Spleen (tissue), 7 donors: Measurements from ENCODE around the gene GEMIN4.

ENCODE experiments used
- POLR2A ChIP-seq, 3 donors: fragments of 450-650 bp; IDR thresholded peaks; one replicate each; pipeline ENCODE4 v1.5.1; 2017; ENCODE audit warnings: antibody characterized with exemption in 3 of 3, mild to moderate bottlenecking in 1 of 3
- POLR2AphosphoS5 ChIP-seq, 3 donors: sonication (generic); formaldehyde crosslinking; IDR thresholded peaks; one replicate each; pipeline ENCODE4 v1.5.1; 2017; ENCODE audit warnings: antibody characterized with exemption in 3 of 3
- TF ChIP-seq, protein P1 (sequence below), 11 experiments: fragments of 200-600 bp in 7 of 11; fragments of 450-650 bp in 4 of 11; sonication (generic) in 4 of 11; IDR thresholded peaks in 8 of 11; conservative IDR thresholded peaks in 3 of 11; 1 replicate in 7 of 11; 2 replicates in 4 of 11; pipeline versions ENCODE4 v1.4.0 to v1.8.0; 2016 to 2021; ENCODE audit warnings: antibody characterized with exemption in 11 of 11, inconsistent platforms in 4 of 11, mild to moderate bottlenecking in 1 of 11
- donor health status: DM: no; HTN: no; CAD: no; lungs with moderate emphysema.
- donor health status: DM: no; HTN: no; CAD: no.
- donor health status: DM: no; HTN: no; CAD: no.

DNA sequence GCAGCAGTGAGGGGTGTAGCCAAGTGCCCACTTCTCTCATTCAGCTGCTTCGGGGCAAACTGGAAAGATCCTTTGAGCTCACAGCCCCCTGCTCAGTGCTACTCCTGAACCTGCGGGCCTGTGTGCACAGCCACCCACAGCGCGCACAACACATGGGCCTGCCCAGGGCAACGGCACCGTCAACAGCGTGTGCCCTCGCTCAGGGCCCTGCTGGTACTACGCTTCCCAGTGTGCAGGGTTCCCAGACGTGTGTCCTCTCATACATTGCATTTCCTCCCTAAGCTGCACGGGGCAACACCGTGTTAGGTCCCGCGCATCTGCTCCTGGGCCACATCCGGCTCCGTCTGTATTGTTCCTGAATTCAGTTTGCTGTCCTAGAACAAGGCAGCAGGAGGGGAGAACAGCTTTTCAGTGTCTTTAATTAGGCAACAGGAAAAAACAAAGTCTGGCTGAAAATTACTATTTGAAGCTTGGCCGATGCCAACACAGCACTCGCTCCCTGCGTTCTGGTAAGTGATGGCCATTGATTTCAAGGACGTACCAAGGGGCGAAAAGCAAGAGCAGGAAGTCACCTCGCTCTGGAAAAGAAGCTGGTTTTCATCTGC is 45.3 kb upstream of the GEMIN4 start:
- TF ChIP-seq, protein P1, sequence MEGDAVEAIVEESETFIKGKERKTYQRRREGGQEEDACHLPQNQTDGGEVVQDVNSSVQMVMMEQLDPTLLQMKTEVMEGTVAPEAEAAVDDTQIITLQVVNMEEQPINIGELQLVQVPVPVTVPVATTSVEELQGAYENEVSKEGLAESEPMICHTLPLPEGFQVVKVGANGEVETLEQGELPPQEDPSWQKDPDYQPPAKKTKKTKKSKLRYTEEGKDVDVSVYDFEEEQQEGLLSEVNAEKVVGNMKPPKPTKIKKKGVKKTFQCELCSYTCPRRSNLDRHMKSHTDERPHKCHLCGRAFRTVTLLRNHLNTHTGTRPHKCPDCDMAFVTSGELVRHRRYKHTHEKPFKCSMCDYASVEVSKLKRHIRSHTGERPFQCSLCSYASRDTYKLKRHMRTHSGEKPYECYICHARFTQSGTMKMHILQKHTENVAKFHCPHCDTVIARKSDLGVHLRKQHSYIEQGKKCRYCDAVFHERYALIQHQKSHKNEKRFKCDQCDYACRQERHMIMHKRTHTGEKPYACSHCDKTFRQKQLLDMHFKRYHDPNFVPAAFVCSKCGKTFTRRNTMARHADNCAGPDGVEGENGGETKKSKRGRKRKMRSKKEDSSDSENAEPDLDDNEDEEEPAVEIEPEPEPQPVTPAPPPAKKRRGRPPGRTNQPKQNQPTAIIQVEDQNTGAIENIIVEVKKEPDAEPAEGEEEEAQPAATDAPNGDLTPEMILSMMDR (IDR thresholded peaks at IDR 0.05 in 8 of 11, conservative IDR thresholded peaks at IDR 0.05 in 3 of 11) = no peak
- TF ChIP-seq POLR2AphosphoS5 (IDR thresholded peaks at IDR 0.05) (peak; percentile 7 to 60 (median 54)), POLR2A (IDR thresholded peaks at IDR 0.05) (no peak)
